HG03103 (cell line): ENCODE measurements around the gene DEPDC1B.
"Not testable (repeated sequence)": the region's sequence is repeated elsewhere in the genome, so short reads cannot be mapped to it uniquely, and the experiment has no call there.

Experiments
- ATAC-seq: cut with Tn5 transposase; IDR thresholded peaks from one replicate; pipeline ENCODE4 v1.9.1; 2021; ENCODE audit warnings: low read depth; ENCODE audit not compliant: unreplicated experiment

Gene DEPDC1B

GRCh38 chr5:60587312-60587711, 112.7 kb downstream of the DEPDC1B start:
- ATAC-seq = not testable (repeated sequence)

GRCh38 chr5:60586307-60586901, 113.6 kb downstream of the DEPDC1B start:
- ATAC-seq = no peak

- ATAC-seq = no peak
Observed at GRCh38 chr5:60585618-60586017, 114.3 kb downstream of the DEPDC1B start.

- no peak for ATAC-seq
Observed at GRCh38 chr5:60584304-60584703, 115.7 kb downstream of the DEPDC1B start.

GRCh38 chr5:60583616-60584015, 116.3 kb downstream of the DEPDC1B start:
- no peak for ATAC-seq

DNA sequence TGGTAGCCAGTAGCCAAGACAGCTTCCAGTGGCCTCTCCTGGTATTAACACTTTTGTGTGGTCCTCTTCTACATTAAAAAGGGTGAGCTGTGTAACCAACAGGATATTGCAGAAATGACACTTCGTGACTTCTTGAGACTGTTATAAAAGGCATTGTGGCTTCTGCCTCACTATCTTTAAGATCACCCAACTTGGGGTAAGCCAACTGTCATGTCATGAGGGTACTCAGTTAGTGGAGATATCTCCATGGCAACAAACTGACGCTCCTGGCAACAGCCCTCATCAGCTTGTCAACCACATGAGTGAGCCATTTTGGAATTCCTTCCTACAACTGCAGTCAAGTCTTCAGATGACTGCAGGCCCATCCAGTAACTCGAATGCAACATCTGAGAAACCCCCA, 121.7 kb downstream of the DEPDC1B start:
- ATAC-seq = no peak

DNA sequence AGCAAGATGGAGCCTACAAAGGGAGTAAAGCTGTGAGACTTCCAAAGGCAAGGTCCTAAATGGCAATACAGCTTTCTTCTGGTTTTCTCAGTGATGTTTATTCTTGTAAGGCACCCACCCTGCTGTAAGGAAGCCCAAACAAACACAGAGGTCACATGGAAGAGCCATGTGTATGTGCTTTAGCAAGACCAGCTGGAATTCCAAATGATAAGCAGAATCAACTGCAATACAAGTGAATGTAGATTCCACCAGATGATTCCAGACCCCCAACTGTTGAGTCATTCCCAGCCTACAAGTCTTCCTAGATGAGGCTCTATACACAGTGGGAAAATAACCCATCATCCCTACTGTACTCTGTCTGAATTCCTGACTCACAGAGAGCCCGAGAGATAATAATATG, 122.8 kb downstream of the DEPDC1B start:
- no peak for ATAC-seq

DNA sequence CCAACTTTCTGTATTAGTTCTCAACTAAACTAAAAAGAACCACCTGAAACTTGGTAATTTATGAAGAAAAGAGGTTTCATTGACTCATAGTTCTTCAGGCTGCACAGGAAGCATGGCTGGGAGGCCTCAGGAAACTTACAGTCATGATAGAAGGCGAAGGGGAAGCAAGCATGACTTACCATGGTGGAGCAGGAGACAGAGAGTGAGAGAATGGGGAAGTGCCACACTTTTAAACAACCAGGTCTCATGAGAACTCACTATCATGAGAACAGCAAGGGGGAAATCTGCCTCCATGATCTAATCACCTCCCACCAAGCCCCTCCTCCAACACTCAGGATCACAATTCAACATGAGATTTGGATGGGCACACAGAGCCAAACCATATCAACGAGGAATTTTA, 123.5 kb downstream of the DEPDC1B start:
- ATAC-seq = no peak

DNA sequence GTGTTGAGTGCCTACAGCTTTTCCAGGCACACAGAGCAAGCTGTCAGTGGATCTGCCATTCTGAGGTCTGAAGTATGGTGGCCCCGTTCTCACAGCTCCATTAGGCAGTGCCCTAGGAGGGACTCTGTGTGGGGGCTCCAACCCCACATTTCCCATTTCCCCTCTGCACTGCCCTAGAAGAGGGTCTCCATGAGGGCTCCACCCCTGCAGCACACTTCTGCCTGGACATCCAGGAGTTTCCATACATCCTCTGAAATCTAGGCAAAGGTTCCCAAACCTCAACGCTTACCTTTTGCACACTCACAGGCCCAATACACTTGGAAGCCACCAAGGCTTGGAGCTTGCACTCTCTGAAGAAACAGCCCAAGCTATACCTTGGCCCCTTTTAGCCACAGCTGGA, 131.3 kb downstream of the DEPDC1B start:
- ATAC-seq = no peak

DNA sequence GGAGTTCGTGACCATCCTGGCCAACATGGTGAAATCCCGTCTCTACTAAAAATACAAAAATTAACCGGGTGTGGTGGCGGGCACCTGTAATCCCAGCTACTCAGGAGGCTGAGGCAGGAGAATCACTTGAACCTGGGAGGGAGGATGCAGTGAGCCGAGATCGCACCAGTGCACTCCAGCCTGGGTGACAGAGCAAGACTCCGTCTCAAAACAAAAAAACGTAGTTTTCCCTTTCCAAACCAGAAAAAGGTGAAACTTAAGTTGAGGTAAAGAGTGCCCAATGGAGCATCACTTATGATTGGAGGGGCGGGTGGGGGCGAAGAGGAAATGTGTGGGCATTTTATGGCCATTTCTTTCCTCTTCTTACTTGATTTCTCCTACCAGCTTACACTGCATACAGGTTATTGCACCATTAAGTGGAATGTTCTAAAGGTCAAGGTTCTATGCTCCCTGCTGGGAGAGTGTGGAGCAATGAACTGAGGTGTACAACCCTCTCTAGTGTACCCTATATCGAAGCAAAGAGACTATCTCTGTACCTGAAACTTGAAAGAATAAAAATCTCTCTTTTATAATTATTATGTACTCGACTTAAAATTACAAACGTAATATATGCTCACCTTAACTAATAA, 136.2 kb downstream of the DEPDC1B start:
- ATAC-seq = no peak

DNA sequence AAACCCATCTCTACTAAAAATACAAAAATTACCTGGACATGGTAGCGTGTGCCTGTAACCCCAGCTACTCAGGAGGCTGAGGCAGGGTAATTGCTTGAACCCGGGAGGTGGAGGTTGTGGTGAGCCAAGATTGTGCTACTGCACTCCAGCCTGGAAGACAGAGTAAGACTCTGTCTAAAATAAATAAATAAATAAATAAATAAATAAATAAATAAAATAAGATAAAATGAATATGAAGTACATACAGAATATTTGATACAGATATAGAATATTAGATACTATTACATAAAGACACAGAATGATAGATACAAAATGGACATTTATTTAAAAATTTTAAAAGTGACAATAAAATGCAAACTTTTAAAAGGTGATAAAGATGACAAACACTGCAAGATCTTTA, 146.7 kb downstream of the DEPDC1B start:
- ATAC-seq = not testable (repeated sequence)

GRCh38 chr5:60551829-60552228, 148.1 kb downstream of the DEPDC1B start:
- no peak for ATAC-seq

GRCh38 chr5:60551250-60551649, 148.7 kb downstream of the DEPDC1B start:
- no peak for ATAC-seq

DNA sequence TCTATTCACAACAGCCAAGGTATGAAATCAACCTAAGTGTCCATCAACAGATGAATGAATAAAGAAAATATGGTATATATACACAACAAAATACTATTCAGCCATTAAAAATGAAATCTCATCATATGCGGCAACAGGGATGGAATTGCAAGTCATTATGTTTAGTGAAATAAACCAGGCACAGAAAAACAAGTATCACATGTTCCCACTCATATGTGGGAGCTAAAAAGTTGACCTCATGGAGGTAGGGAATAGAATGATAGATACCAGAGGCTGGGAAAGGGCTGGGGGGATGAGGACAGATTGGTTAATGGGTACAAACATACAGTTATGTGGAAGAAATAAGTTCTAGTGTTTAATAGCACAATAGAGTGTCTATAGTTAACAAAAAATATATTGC, 149.7 kb downstream of the DEPDC1B start:
- no peak for ATAC-seq

- no peak for ATAC-seq
Observed at GRCh38 chr5:60549841-60550240, 150.1 kb downstream of the DEPDC1B start.
